ENCODE results near the gene RMP24.
"Not testable (repeated sequence)": the region's sequence is repeated elsewhere in the genome, so short reads cannot be mapped to it uniquely, and the experiment has no call there.

RMP24 gene

DNA sequence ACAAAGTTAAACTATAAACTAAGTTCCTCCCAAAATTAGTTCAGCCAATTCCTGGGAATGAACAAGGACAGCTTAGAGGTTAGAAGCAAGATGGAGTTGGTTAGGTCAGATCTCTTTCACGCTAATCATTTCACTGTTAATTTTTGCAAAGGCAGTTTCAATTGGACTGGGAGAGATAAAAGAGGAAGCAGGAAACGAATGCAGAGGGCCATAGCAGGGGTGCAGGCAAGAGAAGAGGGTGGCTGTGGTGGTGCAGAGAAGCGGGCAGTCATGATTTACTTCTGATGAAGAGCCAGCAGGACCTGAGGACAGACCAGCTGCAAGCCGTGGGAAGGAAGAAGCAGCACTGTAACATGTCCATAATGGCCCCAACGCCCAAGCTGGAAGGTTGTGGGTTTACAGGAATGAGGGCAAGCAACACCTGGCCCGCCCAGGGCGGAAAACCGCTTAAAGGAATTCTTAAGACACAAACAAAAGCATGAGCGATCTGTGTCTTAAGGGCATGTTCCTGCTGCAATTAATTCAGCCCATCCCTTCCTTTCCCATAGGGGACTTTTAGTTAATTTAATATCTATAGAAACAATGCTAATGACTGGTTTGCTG is 4.1 kb upstream of the RMP24 start:
- DNase-seq, result no peak

DNA sequence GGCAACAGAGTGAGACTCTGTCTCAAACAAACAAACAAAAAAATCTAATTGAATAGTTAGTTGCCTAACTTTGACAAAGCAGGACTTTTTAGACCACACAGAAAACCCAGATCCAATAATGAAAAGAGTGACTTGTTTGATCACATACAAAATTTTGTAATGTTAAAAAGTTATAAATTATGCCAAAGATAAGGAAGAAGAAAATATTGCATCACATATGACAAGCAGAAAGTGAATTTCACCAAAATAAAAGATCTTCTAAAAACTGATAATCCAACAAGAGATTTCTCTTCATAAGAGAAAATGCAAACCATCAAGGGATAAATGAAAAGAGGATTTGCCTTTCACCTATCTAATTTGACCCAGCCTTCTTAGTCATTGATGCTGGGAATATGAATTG is 2.8 kb upstream of the RMP24 start:
- DNase-seq, result no peak

DNA sequence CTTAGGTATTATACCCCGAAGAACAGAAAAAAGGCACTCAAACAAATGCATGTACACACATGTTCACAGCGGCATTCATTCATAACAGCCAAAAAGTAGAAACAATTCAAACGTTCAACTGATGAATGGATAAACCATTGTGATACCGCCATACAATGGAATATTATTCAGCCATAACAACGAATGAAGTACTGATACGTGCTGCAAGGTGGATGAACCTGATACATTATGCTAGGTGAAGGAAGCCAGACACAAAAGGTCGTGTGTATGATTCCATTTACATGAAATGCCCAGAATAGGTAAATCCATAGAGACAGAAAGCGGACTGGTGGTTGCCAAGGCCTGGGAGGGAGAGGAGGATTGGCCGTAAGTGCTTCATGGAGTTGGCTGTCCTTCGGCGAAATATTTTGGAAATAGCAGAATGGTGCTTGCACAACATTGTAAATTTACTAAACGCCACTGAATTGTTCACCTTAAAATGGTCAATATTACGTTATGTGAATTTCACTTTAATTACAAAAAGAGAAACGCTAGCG is 750 bp upstream of the RMP24 start:
- DNase-seq, result no peak

DNA sequence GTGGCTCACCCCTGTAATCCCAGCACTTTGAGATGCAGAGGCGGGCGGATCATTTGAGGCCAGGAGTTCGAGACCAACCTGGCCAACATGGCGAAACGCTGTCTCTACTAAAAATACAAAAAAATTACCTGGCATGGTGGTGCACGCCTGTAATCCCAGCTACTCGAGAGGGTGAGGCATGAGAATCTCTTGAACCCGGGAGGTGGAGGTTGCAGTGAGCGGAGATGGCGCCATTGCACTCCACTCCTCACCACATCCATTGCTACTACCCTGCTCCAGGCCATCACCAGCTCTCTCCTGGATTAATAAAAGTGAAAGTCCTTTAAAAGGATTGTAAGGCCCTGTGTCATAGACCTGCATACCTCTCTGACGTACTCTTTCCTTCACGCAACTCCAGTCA is 1.2 kb downstream of the RMP24 start:
- DNase-seq, result no peak

DNA sequence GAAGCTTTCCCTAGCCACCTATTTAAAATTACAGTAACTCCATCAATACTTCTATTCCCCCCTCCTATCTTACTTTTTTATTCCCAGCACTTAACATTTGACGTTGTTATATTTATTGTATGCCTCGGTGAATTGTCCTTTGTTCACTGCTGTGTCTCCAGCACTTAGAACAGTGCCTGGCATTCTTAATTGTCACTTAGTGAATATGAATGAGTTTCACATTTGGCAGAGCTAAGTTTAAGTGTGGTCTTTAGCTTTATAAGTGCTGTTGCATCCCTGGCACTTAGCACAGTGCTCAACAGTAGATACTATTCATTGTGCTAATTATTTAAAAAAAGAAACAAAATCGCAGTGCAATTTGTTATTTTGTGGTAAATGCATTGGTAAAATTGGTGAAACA is 1.7 kb downstream of the RMP24 start:
- no peak for DNase-seq

DNA sequence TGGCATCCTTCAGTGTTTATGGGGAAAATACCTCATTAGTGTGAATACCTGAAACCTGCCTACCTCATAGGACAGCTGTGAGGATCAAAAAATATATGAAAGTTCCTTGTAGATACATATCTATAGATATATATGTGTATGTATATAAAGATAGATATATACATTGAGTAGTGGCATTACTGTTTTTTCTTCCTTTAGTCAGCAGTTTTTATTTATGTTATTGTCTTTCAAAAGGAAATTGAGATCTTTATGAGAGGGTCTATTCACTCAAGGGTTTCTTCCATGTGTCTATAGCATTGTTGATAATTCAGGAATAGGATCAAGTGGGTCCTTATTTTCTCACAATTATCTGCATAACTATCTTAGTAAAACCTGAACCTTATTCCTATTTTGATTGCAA is 6.6 kb downstream of the RMP24 start:
- no peak for DNase-seq

DNA sequence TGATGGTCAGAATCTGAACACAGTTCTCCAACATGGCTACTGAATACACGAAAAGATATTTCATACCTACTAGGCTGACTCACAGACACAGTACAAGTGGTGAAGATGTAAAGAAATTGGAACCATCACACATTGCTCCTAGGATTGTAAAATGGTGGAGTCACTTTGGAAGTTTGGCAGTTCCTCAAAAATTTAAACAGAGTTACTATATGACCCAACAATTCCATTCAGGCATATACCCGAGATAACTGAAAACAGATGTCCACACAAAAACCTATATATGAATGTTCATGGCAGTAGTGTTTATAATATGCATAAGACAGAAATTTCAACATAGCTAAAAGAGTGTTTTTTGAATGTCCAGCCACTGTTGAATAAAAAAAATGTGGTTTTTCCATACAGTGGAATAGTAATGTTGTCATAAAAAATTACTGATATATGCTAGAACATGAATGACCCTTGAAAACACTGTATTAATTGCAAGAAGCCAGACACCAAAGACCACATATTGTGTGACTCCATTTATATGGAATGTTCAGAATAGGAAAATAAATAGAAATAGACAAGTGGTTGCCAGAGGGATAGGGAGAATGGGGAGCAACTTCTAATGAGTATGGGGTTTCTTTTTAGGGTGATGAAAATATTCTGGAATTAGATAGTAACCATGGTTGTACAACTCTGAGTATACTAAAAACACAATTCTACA is 10.1 kb downstream of the RMP24 start:
- no peak for DNase-seq

DNA sequence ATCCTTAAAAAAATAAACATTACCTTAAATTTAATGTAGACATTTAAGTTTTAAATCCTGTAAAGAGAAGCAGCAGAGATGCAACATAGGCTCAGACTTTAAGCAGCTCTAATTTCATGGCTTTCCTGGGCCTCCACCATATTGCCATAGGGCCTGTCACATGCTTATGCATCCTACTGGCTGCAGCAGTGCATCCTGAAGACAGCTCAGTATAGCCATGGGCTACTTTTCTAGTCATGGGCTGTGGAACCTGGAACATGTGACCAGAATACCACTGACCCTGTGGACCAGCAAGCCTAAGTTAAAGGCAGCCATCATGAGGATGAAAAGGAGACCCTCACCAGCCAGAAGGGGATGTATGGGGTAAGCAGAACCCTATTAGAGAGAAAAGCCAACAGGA is 10.7 kb downstream of the RMP24 start:
- DNase-seq, result no peak

DNA sequence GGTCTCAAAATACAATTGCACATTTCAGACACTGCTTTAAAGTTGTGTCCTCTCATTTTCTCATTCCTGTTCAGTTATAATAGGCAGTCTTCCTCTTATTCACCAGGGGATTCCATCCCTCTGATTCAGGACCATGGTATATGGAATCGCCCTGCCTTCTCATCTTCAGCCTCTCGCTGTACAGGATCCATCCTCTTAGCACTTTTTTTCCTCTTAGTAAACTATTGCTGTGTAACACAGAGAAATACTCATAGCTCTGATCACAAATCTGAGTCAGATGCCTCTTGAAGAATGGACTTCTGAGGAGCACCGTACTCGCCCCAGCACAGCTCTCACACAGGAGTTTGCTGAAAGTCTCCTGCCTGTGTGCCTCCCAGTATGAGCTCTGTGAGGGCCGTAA is 11.3 kb downstream of the RMP24 start:
- no peak for DNase-seq

DNA sequence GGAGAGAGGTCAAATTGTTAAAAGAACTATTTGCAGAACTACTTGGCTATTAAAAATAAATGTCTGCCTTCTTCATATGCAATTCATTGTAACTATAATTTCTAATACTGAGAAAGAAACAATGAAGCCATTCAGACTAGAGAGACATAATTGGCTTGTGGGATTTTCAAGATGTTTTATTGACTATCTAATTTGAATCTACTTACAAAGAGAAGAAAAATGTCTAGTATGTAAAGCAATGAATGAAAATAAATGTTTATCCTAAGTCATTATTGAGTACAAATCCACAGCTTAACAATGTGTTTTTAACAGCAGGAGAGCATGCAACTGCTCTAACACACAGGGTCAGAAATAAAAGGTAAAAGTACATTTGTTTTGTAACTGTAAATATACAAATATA is 19.2 kb downstream of the RMP24 start:
- DNase-seq, result no peak

DNA sequence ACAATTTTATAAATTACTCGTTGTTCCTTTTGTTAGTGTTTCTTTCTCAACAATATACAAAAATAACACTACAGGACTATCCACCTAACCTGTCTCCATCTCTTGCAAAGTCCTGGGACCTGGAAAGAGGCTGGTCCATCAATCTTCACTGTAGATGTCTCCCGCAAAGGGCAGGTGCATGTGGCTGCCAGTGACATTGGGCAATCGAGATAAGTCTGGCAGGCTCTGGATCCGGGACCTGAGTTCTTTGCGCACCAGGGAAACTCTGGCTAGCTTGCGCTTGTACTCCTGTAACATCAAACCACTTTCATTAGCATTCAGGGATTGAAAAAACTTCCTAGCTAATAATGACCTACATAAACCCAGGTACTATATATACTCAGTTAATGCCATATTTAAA is 20.5 kb downstream of the RMP24 start:
- no peak for DNase-seq

DNA sequence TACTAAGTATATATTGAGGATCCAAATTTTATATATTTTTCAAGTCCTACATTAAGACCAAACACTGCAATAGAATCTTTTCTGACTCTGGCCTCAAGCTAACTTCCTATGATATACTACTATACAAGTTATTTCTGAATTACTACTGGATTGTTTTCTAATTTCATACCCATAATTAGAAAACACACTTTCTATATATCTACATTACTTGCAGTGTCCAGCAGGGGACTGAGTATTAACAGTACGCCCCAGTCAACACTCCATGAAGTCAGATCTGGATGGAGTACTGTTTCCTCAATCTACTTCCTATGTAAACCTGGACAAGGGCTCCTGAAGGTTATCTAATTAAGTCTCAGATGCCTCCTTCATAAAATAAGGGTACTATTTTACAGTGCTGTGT is 26.5 kb downstream of the RMP24 start:
- DNase-seq, result no peak

DNA sequence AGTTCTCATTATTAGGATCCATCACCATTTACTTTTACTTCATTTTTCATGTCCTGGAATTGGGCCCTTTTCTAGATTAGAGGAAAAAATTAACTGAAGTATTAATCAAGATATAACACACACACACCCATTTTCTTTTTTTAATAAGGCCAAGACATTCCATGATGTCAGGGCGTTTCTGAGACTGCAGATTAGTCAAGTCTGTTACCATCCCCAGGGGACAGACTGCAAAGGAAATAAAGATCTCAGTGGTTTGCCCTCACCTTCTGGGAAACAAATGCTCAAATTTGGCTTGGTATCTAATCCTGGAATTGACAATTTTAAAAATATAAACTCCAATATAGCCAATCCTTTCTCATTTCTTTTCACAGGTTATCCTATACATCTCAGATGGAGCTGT is 27.4 kb downstream of the RMP24 start:
- no peak for DNase-seq

DNA sequence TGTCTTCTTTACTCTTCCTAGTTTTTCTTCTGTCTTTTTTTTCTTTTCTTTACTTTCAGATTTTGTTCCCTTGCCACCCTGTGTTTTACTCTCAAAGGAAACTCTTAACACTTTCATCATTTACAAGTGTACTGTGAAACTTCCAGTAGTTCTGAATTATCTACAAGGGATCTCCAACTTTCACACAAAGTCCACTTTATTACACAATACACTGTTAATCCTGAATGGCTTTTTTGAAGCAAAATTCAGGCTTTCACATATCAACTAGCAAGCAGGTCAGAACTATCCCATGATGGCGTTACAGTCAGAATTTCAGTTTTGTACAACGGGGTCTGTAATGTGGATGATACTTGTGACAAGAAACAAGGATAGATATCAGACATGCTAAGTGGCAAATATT is 34.5 kb downstream of the RMP24 start:
- DNase-seq, result no peak

DNA sequence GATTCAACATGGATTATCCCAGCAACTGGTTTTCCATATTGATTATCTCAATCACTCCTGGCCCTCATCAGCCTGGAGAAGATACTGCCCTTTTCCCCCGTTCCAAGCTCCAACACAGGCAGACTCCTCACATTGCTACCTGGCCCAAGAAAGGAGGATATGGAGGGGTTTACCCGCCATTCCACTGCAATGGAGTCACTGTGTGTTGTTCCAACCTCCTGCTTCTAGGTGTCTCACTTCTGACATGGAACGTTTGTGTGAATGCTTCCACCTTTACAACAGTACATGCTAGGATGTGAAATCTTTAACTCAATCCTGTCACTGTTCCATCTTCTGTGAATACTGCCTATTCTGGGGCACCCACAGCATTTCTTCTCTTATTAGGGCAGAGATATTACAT is 36.7 kb downstream of the RMP24 start:
- DNase-seq, result no peak

DNA sequence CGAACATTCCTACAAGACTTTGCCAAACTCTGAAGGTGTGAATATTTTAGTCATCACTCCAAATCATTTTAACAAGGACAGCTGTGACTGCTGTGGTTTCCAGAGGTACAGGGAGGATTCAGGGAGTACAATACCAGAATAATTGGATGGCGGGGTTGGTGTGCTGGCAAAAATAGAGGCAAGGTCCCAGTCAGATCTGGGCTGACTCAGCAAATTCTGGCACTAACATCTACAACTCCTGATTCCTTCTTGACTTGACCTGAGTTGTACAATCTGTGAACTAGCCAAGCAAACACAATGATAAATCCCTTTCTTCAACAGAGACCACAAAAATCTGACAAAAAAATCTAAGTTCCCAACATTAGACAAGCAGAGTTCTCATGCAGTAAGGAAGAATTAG is 40.4 kb downstream of the RMP24 start:
- no peak for DNase-seq

DNA sequence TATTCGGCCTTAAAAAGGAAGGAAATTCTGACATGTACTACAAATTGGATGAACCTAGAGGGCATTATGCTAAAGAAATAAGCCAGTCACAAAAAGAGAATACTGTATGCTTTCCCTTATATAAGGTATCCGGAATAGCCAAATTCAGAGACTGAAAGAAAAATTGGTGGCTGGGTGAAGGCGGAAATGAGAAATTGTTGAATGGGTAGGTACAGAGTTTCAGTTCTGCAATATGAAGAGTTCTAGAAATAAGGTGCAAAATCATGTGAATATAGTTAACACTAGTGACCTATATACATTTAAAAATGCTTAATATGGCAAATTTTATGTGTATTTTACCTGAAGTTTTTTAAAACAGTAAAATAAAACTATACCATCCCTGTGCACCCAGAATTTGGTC is 43.1 kb downstream of the RMP24 start:
- DNase-seq, result no peak

DNA sequence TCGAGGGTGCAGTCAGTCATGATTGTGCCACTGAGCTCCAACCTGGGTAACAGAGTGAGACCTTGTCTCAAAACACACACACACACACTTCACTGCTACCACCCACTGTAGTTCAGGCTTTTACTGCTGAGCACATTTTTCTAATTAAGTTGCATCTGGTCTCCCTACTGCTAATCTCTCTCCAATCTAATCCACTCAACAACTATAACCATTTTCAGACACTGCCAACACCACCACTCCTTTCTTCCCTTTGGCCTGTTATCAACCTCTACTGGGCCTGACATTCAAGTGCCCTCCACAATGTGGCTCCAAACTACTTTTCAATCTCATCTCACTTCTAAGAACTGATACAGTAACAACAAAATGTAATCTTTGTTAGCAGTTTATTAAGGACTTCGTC is 44.8 kb downstream of the RMP24 start:
- DNase-seq, result no peak

DNA sequence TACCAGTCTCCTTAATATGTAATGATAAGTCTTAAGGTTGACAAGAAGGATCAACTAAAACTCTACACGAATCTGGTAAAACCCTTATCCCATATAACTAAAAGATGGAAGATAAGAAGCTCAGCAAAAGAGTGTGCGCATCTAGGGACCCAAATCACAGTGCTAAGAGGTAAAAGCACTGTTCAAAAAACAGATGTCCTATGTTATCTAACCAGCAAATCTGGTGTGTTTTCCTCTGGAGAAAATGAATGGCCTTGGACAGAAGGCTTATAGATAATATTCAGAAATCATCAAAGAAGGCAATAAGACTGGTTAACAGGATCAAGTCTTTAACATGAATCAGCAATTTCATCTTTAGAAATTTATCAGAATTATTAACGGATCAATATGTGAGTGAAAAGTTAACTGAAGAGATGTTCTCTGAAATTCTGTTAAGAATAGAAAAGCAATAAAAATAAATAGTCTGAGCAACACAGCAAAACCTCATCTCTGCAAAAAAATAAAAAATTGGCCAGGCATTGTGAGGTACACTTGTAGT is 47.8 kb downstream of the RMP24 start:
- no peak for DNase-seq

DNA sequence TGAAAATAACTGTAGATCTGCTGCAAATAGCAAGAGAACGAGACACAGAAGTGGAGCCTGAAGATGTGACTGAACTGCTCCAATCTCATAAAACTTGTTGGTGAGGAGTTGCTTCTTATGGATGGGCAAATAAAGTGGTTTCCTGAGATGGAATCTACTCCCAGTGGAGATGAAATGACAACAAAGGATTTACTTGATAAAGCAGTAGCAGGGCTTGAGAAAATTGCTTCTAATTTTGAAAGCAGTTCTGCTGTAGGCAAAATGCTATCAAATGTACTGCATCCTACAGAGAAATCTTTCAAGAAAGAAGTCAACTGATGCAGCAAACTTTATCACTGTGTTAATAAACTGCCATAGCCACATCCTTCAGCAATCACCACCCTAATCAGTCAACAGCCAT is 50.9 kb downstream of the RMP24 start:
- no peak for DNase-seq

DNA sequence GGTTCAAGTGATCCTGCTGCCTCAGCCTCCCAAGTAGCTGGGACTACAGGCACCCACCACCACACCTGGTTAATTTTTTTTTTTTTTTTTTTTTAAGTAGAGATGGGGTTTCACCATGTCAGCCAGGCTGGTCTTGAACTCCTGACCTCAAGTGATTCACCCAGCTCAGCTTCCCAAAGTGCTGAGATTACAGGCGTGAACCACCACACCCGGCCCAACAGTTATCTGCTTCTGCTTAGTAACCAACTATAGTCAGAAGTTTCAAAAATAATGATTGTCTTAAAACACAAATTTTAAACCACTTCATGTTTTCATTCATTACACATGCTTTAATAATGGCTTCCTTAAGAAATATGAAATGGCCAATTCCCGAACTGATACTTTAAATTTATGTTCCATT is 51.8 kb downstream of the RMP24 start:
- not testable (repeated sequence) for DNase-seq

DNA sequence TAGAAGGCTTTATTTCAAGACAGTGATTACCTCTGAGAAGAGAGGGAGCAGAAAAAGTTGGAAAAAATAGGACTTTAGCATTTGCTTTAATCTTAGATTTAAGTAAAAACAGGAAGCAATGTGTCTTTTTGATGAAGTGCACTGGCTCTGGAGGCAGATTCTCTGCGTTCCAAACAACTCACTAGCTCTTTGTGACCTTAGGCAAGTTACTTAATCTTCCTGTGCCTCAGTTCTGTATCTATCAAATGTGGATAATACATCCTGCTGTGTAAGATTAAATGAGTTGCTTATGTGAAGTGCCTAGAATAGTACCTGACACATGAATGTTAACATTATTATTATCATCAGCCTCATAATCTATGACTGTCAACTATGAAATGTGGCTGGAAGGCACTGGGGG is 52.5 kb downstream of the RMP24 start:
- no peak for DNase-seq

DNA sequence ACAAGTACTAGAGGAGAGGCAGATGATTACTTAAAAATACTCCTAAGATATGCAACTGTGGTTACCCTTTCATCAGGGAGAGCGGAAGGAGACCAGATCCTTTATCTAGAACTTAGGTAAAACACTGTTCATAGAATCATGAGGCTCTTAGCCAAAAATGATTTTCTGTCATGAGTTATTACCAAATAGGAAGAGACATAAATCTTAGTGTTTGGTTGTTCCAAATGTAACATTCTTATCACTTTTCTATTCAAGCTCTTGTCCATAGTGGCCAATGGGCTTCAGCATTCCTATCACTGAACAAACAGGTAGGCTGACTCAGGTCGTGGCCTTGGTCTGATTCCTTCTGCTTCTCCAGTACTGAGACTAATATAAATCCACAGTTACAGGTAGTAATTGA is 56.4 kb downstream of the RMP24 start:
- no peak for DNase-seq
